H9 (cell line): ENCODE data around the gene EHD2. TPM values are rescaled to one million over a fixed set of nuclear protein-coding genes. Genes with fewer than 3 reads are reported as not detected.

Experiments
- DNase-seq: peaks from one replicate; pipeline ENCODE4 v3.0.0-alpha.2; 2017
- H2AFZ ChIP-seq: one replicate; pipeline ENCODE4 v1.6.1; 2013; ENCODE audit warnings: mild to moderate bottlenecking, low read length, control low read depth, moderate library complexity
- H2AK5ac ChIP-seq: 2 replicates; pipeline ENCODE4 v1.6.1; 2013; ENCODE audit warnings: low read length, control low read depth, mixed read lengths; ENCODE audit not compliant: insufficient read length
- H2BK120ac ChIP-seq: one replicate; pipeline ENCODE4 v1.6.1; 2013; ENCODE audit warnings: low read depth, mild to moderate bottlenecking, low read length, control low read depth, inconsistent platforms; ENCODE audit not compliant: poor library complexity, severe bottlenecking
- H2BK12ac ChIP-seq: 2 replicates; pipeline ENCODE4 v1.6.1; 2013; ENCODE audit warnings: low read length, control low read depth, mixed read lengths, low read depth; ENCODE audit not compliant: insufficient read length
- H2BK15ac ChIP-seq: 2 replicates; pipeline ENCODE4 v1.6.1; 2013; ENCODE audit warnings: low read depth, low read length, control low read depth
- H2BK20ac ChIP-seq: one replicate; pipeline ENCODE4 v1.6.1; 2013; ENCODE audit warnings: low read depth, mild to moderate bottlenecking, low read length, control low read depth, inconsistent platforms; ENCODE audit not compliant: poor library complexity, severe bottlenecking
- H2BK5ac ChIP-seq: 2 replicates; pipeline ENCODE4 v1.6.1; 2013; ENCODE audit warnings: low read length, control low read depth, mixed read lengths; ENCODE audit not compliant: insufficient read length
- H3K14ac ChIP-seq: 2 replicates; pipeline ENCODE4 v1.6.1; 2013; ENCODE audit warnings: low read length, control low read depth; ENCODE audit not compliant: insufficient read depth
- H3K18ac ChIP-seq: 2 replicates; pipeline ENCODE4 v1.6.1; 2013; ENCODE audit warnings: low read depth, mild to moderate bottlenecking, mixed read lengths, low read length, control low read depth; ENCODE audit not compliant: insufficient read length
- H3K23ac ChIP-seq: 2 replicates; pipeline ENCODE4 v1.6.1; 2013; ENCODE audit warnings: low read length, control low read depth, mixed read lengths, low read depth; ENCODE audit not compliant: insufficient read length
- H3K23me2 ChIP-seq: 2 replicates; pipeline ENCODE4 v1.6.1; 2013; ENCODE audit warnings: low read depth, mild to moderate bottlenecking, mixed read lengths, low read length, control low read depth; ENCODE audit not compliant: insufficient read length, poor library complexity, severe bottlenecking
- H3K27ac ChIP-seq: 2 replicates; pipeline ENCODE4 v1.5.1; 2013; ENCODE audit warnings: low read length, control low read depth, mixed read lengths, low read depth; ENCODE audit not compliant: insufficient read length
- H3K27me3 ChIP-seq: 2 replicates; pipeline ENCODE4 v1.6.1; 2013; ENCODE audit warnings: low read length, control low read depth, inconsistent platforms; ENCODE audit not compliant: insufficient read depth
- H3K4ac ChIP-seq: 2 replicates; pipeline ENCODE4 v1.6.1; 2013; ENCODE audit warnings: low read depth, mild to moderate bottlenecking, control low read depth, inconsistent platforms, low read length, moderate library complexity
- H3K4me1 ChIP-seq: 2 replicates; pipeline ENCODE4 v1.6.1; 2013; ENCODE audit warnings: low read length, control low read depth, inconsistent platforms; ENCODE audit not compliant: insufficient read depth
- H3K4me2 ChIP-seq: 2 replicates; pipeline ENCODE4 v1.6.1; 2013; ENCODE audit warnings: low read length, control low read depth, mixed read lengths; ENCODE audit not compliant: insufficient read length, insufficient read depth
- H3K56ac ChIP-seq: 2 replicates; pipeline ENCODE4 v1.6.1; 2013; ENCODE audit warnings: low read depth, mild to moderate bottlenecking, mixed read lengths, low read length, control low read depth; ENCODE audit not compliant: insufficient read length
- H3K79me1 ChIP-seq: 2 replicates; pipeline ENCODE4 v1.6.1; 2013; ENCODE audit warnings: low read depth, mild to moderate bottlenecking, moderate library complexity, low read length, control low read depth, inconsistent platforms; ENCODE audit not compliant: insufficient read depth, poor library complexity, severe bottlenecking
- H3K79me2 ChIP-seq: 2 replicates; pipeline ENCODE4 v1.6.1; 2013; ENCODE audit warnings: low read length, control low read depth, inconsistent platforms; ENCODE audit not compliant: insufficient read depth
- H3K9ac ChIP-seq: 2 replicates; pipeline ENCODE4 v1.6.1; 2013; ENCODE audit warnings: low read length, control low read depth, mixed read lengths; ENCODE audit not compliant: insufficient read length; ENCODE audit errors: extremely low read depth
- H3K9me3 ChIP-seq: one replicate; pipeline ENCODE4 v1.6.1; 2013; ENCODE audit warnings: low read depth, low read length, inconsistent platforms; ENCODE audit not compliant: control insufficient read depth
- H3T11ph ChIP-seq: one replicate; pipeline ENCODE4 v1.6.1; 2013; ENCODE audit warnings: mild to moderate bottlenecking, low read length, control low read depth, inconsistent platforms
- H4K20me1 ChIP-seq: one replicate; pipeline ENCODE4 v1.6.1; 2013; ENCODE audit not compliant: control insufficient read depth, insufficient read length, insufficient read depth
- H4K5ac ChIP-seq: 2 replicates; pipeline ENCODE4 v1.6.1; 2013; ENCODE audit warnings: low read depth, mild to moderate bottlenecking, mixed read lengths, low read length, control low read depth; ENCODE audit not compliant: insufficient read length
- H4K8ac ChIP-seq: replicated peaks from 2 replicates; pipeline ENCODE4 v1.6.1; 2013; ENCODE audit warnings: low read length, control low read depth, mixed read lengths, low read depth; ENCODE audit not compliant: insufficient read length
- H4K91ac ChIP-seq: 2 replicates; pipeline ENCODE4 v1.6.1; 2013; ENCODE audit warnings: low read depth, mild to moderate bottlenecking, moderate library complexity, mixed read lengths, low read length, control low read depth; ENCODE audit not compliant: insufficient read length
- H3K27ac Mint-ChIP-seq, 3 experiments: 2 replicates in 2 of 3; 3 replicates in 1 of 3; pipeline ENCODE4 v1.8.0; 2020 to 2021; ENCODE audit warnings: mixed read lengths in 3 of 3, mild to moderate bottlenecking in 1 of 3, moderate library complexity in 1 of 3
- H3K27me3 Mint-ChIP-seq: 2 replicates; pipeline ENCODE4 v1.8.0; 2021; ENCODE audit warnings: low read depth, mild to moderate bottlenecking, moderate library complexity, mixed read lengths
- H3K36me3 Mint-ChIP-seq, 3 experiments: 2 replicates in 2 of 3; 3 replicates in 1 of 3; pipeline ENCODE4 v1.8.0; 2020 to 2021; ENCODE audit warnings: low read depth in 3 of 3, mixed read lengths in 3 of 3; ENCODE audit not compliant: insufficient read depth in 1 of 3
- H3K4me1 Mint-ChIP-seq, 2 experiments: 2 replicates each; pipeline ENCODE4 v1.8.0; 2020; ENCODE audit warnings: mixed read lengths in 2 of 2
- H3K4me3 Mint-ChIP-seq, 2 experiments: 2 replicates in 1 of 2; 3 replicates in 1 of 2; pipeline ENCODE4 v1.8.0; 2020 to 2021; ENCODE audit warnings: mild to moderate bottlenecking in 2 of 2, mixed read lengths in 2 of 2, moderate library complexity in 1 of 2
- H3K9me3 Mint-ChIP-seq, 2 experiments: 2 replicates in 1 of 2; 3 replicates in 1 of 2; pipeline ENCODE4 v1.8.0; 2020; ENCODE audit warnings: mild to moderate bottlenecking in 2 of 2, mixed read lengths in 2 of 2, moderate library complexity in 1 of 2
- WGBS: extraction: QIAGEN DNeasy Blood & Tissue Kit; methylation state at CpG from one replicate; pipeline ENCODE4 v1.1.7; 2013; ENCODE audit warnings: missing lambda C conversion rate, low lambda C conversion rate, mixed read lengths; ENCODE audit not compliant: insufficient read length; ENCODE audit errors: extremely low coverage; 5-methylcytosine and 5-hydroxymethylcytosine counted together
- total RNA-seq: library from RNA; stranded (reverse); gene quantifications from 2 replicates; pipeline ENCODE4 v1.2.1, GENCODE V29; 2021
- TF ChIP-seq, protein P1 (sequence below): fragments of 200-600 bp; sonication (generic); conservative IDR thresholded peaks from 3 replicates; pipeline ENCODE4 v1.8.0; 2021; ENCODE audit warnings: antibody characterized with exemption, mild to moderate bottlenecking

The EHD2 gene
- total RNA-seq, 1 experiment from 2014 or later, result 19.7 TPM

DNA sequence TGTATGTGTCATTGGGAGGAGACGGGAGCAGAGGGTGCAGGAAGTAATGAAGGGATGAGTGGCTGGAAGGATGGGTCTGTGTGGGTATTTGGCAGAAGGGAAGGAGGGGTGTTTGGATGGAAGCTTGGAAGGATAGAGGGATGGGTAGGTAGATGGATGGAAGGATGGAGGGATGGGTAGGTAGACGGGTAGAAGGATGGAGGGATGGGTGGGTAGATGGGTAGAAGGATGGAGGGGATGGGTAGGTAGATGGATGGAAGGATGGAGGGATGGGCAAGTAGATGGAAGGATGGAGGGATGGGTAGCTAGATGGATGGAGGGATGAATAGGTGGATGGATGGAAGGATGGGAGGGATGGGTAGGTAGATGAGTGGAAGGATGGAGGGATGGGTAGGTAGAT, 41.7 kb upstream of the EHD2 start:
- Histone ChIP-seq H3K23me2 (no peaks in the 10 kb centered on the region), H4K8ac (no peak overlapping the region), H3K79me2 (no peaks in the 10 kb centered on the region; the same call in 1 of the 2 replicates), H3K4ac (no peak overlapping the region), H3K9me3 (no peaks in the 10 kb centered on the region), H2BK20ac (no peak overlapping the region), H4K20me1 (no peaks in the 10 kb centered on the region), H4K91ac (no peak overlapping the region), H3K9ac (no peak overlapping the region), H3K23ac (no peak overlapping the region), H2BK12ac (no peak overlapping the region), H3K27ac (no peak overlapping the region), H3K56ac (no peak overlapping the region), H3K4me1 (no peaks in the 10 kb centered on the region; the same call in 1 of the 2 replicates), H3K4me2 (no peak overlapping the region), H4K5ac (no peak overlapping the region), H3K27me3 (no peaks in the 10 kb centered on the region), H3T11ph (no peak overlapping the region), H2AFZ (no peak overlapping the region), H3K79me1 (no peaks in the 10 kb centered on the region), H3K18ac (no peak overlapping the region), H2BK5ac (no peak overlapping the region), H2BK15ac (no peak overlapping the region), H3K14ac (no peak overlapping the region), H2AK5ac (no peak overlapping the region), H2BK120ac (no peak overlapping the region)
- TF ChIP-seq, protein P1, sequence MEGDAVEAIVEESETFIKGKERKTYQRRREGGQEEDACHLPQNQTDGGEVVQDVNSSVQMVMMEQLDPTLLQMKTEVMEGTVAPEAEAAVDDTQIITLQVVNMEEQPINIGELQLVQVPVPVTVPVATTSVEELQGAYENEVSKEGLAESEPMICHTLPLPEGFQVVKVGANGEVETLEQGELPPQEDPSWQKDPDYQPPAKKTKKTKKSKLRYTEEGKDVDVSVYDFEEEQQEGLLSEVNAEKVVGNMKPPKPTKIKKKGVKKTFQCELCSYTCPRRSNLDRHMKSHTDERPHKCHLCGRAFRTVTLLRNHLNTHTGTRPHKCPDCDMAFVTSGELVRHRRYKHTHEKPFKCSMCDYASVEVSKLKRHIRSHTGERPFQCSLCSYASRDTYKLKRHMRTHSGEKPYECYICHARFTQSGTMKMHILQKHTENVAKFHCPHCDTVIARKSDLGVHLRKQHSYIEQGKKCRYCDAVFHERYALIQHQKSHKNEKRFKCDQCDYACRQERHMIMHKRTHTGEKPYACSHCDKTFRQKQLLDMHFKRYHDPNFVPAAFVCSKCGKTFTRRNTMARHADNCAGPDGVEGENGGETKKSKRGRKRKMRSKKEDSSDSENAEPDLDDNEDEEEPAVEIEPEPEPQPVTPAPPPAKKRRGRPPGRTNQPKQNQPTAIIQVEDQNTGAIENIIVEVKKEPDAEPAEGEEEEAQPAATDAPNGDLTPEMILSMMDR, result no peak
- no peaks in the 10 kb centered on the region for H3K9me3 Mint-ChIP-seq
- peaks cover 23 to 44% (median 28%) of the 10 kb centered on the region in 3 experiments for H3K36me3 Mint-ChIP-seq
- H3K4me3 Mint-ChIP-seq, result no peak overlapping the region
- H3K27ac Mint-ChIP-seq, result no peak overlapping the region
- H3K27me3 Mint-ChIP-seq, result no peaks in the 10 kb centered on the region
- 100% methylated on average over 1 of the region's 2 CpGs for WGBS
- DNase-seq, result no peak
- peaks cover 9 to 13% of the 10 kb centered on the region in 2 experiments for H3K4me1 Mint-ChIP-seq
